ENCODE results near the gene ARSB. TPM values are rescaled to one million over a fixed set of nuclear protein-coding genes. Genes with fewer than 3 reads are reported as not detected.

ARSB gene
- total RNA-seq, 1 donor from 2014 or later, result 16.7 TPM

GRCh38 chr5:78777901-78778300 is 207.2 kb downstream of the ARSB start:
- no peak overlapping the region for H3K4me3 ChIP-seq (ENCODE audit: low read depth, low read length)
- no peak for DNase-seq (ENCODE audit: low read depth)
- TF ChIP-seq CTCF (conservative IDR thresholded peaks at IDR 0.05; ENCODE audit: low read depth, low read length), result no peak

GRCh38 chr5:78776637-78777036 is 208.5 kb downstream of the ARSB start:
- no peak for DNase-seq (ENCODE audit: low read depth)
- H3K4me3 ChIP-seq (ENCODE audit: low read depth, low read length), result no peak overlapping the region
- TF ChIP-seq CTCF (conservative IDR thresholded peaks at IDR 0.05; ENCODE audit: low read depth, low read length), result no peak

- H3K4me3 ChIP-seq (ENCODE audit: low read depth, low read length), result no peak overlapping the region
- no peak for TF ChIP-seq CTCF (conservative IDR thresholded peaks at IDR 0.05; ENCODE audit: low read depth, low read length)
- DNase-seq (ENCODE audit: low read depth), result no peak
Measured at GRCh38 chr5:78773655-78774054, 211.5 kb downstream of the ARSB start.

- TF ChIP-seq CTCF (conservative IDR thresholded peaks at IDR 0.05; ENCODE audit: low read depth, low read length), result no peak
- DNase-seq (ENCODE audit: low read depth), result no peak
Measured at GRCh38 chr5:78771260-78772205, 213.6 kb downstream of the ARSB start.

GRCh38 chr5:78768781-78769380 is 216.2 kb downstream of the ARSB start:
- H3K4me3 ChIP-seq (ENCODE audit: low read depth, low read length), result no peak overlapping the region
- no peak for DNase-seq (ENCODE audit: low read depth)
- TF ChIP-seq CTCF (conservative IDR thresholded peaks at IDR 0.05; ENCODE audit: low read depth, low read length), result no peak

More at GRCh38 chr5:78771260-78772205, 213.6 kb downstream of the ARSB start:
- H3K4me3 ChIP-seq (ENCODE audit: low read depth, low read length), result no peak overlapping the region

GRCh38 chr5:78766412-78766762 is 218.7 kb downstream of the ARSB start:
- no peak for TF ChIP-seq CTCF (conservative IDR thresholded peaks at IDR 0.05; ENCODE audit: low read depth, low read length)
- no peak overlapping the region for H3K4me3 ChIP-seq (ENCODE audit: low read depth, low read length)

More at GRCh38 chr5:78766412-78766762, 218.7 kb downstream of the ARSB start:
- DNase-seq (ENCODE audit: low read depth), result no peak

Measured in epithelial cell of proximal tubule (primary cell).